Measurements from ENCODE around the gene TUBB2B.
A peak's percentile ranks its signal among the peaks of the same experiment; 100 is the strongest.
"Not testable (repeated sequence)": the region's sequence is repeated elsewhere in the genome, so short reads cannot be mapped to it uniquely, and the experiment has no call there.

Gene TUBB2B

DNA sequence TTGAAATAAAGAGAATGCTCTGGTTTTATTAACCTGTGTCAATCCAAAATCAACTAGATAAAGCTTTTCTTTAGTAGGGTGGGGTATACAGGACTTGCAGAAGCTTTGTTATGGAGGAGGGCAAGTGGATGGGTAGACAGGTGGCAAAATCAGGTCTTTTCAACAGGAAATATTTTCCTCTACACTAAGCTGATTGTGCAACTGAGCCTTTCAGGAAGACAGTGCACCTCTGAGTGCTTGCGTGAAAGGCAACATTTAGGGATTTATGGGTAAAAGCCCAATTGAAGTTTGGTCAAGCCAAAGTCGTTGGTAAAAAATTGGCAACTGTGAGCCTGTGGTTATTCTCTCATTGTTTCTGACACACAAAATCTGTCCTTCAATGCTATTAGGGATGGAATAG, 46.3 kb downstream of the TUBB2B start:
- no peak for DNase-seq (ENCODE audit: low read depth, low spot score)
- in situ Hi-C loops (cut with HindIII; ENCODE audit: low sequenced_read_pairs), result no loop called here
- TF ChIP-seq, protein P1, sequence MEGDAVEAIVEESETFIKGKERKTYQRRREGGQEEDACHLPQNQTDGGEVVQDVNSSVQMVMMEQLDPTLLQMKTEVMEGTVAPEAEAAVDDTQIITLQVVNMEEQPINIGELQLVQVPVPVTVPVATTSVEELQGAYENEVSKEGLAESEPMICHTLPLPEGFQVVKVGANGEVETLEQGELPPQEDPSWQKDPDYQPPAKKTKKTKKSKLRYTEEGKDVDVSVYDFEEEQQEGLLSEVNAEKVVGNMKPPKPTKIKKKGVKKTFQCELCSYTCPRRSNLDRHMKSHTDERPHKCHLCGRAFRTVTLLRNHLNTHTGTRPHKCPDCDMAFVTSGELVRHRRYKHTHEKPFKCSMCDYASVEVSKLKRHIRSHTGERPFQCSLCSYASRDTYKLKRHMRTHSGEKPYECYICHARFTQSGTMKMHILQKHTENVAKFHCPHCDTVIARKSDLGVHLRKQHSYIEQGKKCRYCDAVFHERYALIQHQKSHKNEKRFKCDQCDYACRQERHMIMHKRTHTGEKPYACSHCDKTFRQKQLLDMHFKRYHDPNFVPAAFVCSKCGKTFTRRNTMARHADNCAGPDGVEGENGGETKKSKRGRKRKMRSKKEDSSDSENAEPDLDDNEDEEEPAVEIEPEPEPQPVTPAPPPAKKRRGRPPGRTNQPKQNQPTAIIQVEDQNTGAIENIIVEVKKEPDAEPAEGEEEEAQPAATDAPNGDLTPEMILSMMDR (IDR thresholded peaks at IDR 0.05; ENCODE audit: low read depth, low read length), result no peak
- H3K4me3 ChIP-seq (ENCODE audit: low read depth, low read length), result no peak overlapping the region

DNA sequence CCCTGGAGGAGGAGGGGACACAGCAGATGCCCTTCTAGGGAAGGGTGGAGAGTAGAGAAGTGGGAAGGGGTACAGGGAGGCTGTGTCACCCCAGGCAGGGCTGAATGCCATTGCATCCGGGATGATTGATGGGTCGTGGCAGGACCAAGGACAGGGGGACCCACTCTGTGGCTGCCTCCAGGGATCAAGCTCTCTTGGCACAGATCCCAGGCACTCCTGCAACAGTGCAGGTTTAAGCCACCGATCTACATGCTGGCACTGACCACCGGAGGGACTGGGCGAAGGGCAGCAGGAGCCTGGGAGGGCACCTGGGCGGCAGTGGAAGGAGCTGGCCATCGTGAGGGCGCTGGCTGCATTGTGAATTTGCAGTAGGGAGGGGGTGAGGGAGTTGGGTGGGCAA, 47.5 kb downstream of the TUBB2B start:
- peak overlapping the region; percentile 37 for H3K4me3 ChIP-seq (ENCODE audit: low read depth, low read length)
- in situ Hi-C loops (cut with HindIII; ENCODE audit: low sequenced_read_pairs); DNase-seq (ENCODE audit: low read depth, low spot score): not testable (repeated sequence)

DNA sequence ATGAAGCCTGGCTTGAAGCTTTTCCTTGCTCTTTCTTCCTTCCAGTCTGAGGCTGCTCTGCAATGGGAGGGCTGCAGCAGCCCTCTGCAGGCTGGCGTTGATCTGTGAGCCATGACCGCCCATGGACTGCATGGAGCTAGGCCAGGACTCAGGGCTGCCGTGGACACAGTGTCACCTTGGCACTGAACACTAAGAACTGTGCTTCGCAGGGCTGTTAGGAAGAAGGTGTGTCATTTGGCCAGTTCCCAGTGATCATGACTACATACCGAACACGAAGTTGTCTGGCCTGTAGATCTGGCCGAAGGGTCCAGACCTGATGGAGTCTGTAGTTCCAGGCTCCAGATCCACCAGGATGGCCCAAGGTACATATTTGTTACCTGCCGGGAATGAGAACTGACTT, 48.8 kb downstream of the TUBB2B start:
- in situ Hi-C loops (cut with HindIII; ENCODE audit: low sequenced_read_pairs); DNase-seq (ENCODE audit: low read depth, low spot score); H3K4me3 ChIP-seq (ENCODE audit: low read depth, low read length): not testable (repeated sequence)

DNA sequence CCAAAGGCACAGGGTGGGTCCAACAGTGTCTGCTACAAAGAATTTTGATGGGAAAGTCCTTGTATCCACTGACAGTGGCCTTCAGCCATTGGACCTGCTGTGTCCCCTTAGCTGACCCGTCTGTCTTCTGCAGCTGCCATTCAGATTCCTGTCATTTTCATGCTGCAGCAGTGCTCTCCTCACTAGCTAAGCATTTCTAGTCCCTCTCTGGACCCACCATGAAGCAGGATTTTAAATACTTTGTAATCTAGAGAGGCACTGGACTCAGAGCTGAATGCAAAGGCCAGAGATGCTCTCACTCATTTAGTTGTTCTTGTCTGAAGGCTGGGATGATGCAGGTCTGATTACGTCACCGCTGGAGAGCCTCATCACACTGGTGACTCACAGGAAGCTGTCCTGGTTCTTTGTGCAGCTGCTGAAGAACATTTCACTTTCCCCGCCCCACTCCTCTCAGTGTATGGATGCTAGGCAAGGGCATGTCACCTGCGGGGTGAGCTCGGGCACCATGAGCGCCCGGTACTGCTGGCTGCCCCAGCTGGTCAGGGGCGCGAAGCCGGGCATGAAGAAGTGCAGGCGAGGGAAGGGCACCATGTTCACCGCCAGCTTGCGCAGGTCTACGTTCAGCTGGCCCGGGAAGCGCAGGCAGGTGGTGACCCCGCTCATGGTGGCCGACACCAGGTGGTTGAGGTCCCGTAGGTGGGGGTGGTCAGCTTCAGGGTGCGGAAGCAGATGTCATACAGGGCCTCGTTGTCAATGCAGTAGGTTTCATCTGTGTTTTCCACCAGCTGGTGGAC, 50.7 kb downstream of the TUBB2B start:
- in situ Hi-C loops (cut with HindIII; ENCODE audit: low sequenced_read_pairs), result no loop called here
- no peak overlapping the region for H3K4me3 ChIP-seq (ENCODE audit: low read depth, low read length)

DNA sequence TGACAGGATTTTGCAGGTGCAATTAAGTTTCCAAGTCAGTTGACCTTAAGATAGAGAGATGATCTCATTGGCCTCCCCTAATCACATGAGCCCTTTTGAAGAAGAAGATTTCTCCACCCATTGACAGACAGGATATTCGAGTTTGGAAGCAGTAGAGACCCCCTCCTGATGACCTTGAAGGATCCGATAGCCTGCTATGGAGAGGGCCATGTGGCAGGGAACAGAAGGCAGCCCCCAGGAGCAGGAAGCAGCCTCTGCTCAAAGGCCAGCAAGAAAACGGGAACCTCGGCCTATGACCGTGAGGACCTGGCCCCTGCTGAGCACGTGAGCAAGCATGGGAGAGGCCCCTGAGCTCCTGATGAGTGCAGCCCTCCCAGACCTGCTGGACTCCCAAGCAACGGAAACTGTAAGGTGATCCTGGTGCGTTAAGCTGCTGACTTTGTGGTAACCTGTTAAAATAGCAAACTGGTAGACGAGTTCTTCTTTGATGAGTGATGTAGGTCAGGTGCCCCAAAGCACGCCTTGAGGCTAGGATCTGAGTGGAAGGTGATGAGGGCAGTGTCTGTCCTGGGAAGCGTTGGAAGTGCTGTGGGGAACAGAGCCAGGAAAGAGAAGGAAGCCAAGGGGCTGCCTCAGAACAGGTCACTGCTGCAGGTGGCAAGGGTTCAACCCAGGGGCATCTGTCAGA, 51.6 kb downstream of the TUBB2B start:
- in situ Hi-C loops (cut with HindIII; ENCODE audit: low sequenced_read_pairs), result no loop called here
- no peak overlapping the region for H3K4me3 ChIP-seq (ENCODE audit: low read depth, low read length)
- TF ChIP-seq, protein P1 (IDR thresholded peaks at IDR 0.05; ENCODE audit: low read depth, low read length), result no peak
- DNase-seq (ENCODE audit: low read depth, low spot score), result no peak

More for the DNA sequence above, 50.7 kb downstream of the TUBB2B start:
- TF ChIP-seq, protein P1 (IDR thresholded peaks at IDR 0.05; ENCODE audit: low read depth, low read length), result no peak
- peak; percentile 91 for DNase-seq (ENCODE audit: low read depth, low spot score)
